GM12873 (cell line): ENCODE measurements around the gene COL26A1.

Experiments used
- CTCF ChIP-seq: IDR thresholded peaks from 2 replicates; pipeline ENCODE4 v1.5.1; 2012; ENCODE audit warnings: low read depth, mild to moderate bottlenecking, moderate library complexity, low read length, control low read depth; ENCODE audit not compliant: insufficient read depth; ENCODE audit errors: missing control alignments

COL26A1 gene

GRCh38 chr7:101376601-101377000, 13.9 kb downstream of the COL26A1 start:
- TF ChIP-seq CTCF = no peak

GRCh38 chr7:101377189-101377736, 14.6 kb downstream of the COL26A1 start:
- no peak for TF ChIP-seq CTCF

GRCh38 chr7:101378751-101379174, 16.1 kb downstream of the COL26A1 start:
- TF ChIP-seq CTCF = no peak

- no peak for TF ChIP-seq CTCF
Measured at GRCh38 chr7:101379302-101379701, 16.6 kb downstream of the COL26A1 start.

GRCh38 chr7:101381549-101382111, 19.0 kb downstream of the COL26A1 start:
- TF ChIP-seq CTCF = no peak

- no peak for TF ChIP-seq CTCF
Measured at GRCh38 chr7:101382937-101383336, 20.3 kb downstream of the COL26A1 start.

GRCh38 chr7:101386177-101386557, 23.5 kb downstream of the COL26A1 start:
- TF ChIP-seq CTCF = no peak
